ENCODE data around the gene AGK.

AGK gene, protein sequence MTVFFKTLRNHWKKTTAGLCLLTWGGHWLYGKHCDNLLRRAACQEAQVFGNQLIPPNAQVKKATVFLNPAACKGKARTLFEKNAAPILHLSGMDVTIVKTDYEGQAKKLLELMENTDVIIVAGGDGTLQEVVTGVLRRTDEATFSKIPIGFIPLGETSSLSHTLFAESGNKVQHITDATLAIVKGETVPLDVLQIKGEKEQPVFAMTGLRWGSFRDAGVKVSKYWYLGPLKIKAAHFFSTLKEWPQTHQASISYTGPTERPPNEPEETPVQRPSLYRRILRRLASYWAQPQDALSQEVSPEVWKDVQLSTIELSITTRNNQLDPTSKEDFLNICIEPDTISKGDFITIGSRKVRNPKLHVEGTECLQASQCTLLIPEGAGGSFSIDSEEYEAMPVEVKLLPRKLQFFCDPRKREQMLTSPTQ

GRCh38 chr7:141551094-141551781 is at the start of gene AGK:
TSS of gene AGK (plus strand) at chr7:141551410. CDS start at chr7:141555467, 4,057 bp downstream.
- peak within 1 kb of the TSS; percentile 88 for H3K4me3 ChIP-seq (replicated peaks; ENCODE audit: low read depth, low read length)
- DNase-seq (ENCODE audit: low read depth): peak; percentile 79

GRCh38 chr7:141501451-141501850 is 49.8 kb upstream of the AGK start:
- H3K4me3 ChIP-seq (replicated peaks; ENCODE audit: low read depth, low read length): no peak overlapping the region
- no peak for DNase-seq (ENCODE audit: low read depth)
- TF ChIP-seq CTCF (IDR thresholded peaks at IDR 0.05; ENCODE audit: low read length, missing control alignments): no peak

More at GRCh38 chr7:141551094-141551781, at the start of gene AGK:
- no peak for TF ChIP-seq CTCF (IDR thresholded peaks at IDR 0.05; ENCODE audit: low read length, missing control alignments)

- H3K4me3 ChIP-seq (replicated peaks; ENCODE audit: low read depth, low read length): no peak overlapping the region
- no peak for TF ChIP-seq CTCF (IDR thresholded peaks at IDR 0.05; ENCODE audit: low read length, missing control alignments)
- no peak for DNase-seq (ENCODE audit: low read depth)
Measured at GRCh38 chr7:141511316-141511675, 39.9 kb upstream of the AGK start.

GRCh38 chr7:141511676-141512396 is 39.4 kb upstream of the AGK start:
- DNase-seq (ENCODE audit: low read depth): no peak
- no peak overlapping the region for H3K4me3 ChIP-seq (replicated peaks; ENCODE audit: low read depth, low read length)
- TF ChIP-seq CTCF (IDR thresholded peaks at IDR 0.05; ENCODE audit: low read length, missing control alignments): no peak

DNA sequence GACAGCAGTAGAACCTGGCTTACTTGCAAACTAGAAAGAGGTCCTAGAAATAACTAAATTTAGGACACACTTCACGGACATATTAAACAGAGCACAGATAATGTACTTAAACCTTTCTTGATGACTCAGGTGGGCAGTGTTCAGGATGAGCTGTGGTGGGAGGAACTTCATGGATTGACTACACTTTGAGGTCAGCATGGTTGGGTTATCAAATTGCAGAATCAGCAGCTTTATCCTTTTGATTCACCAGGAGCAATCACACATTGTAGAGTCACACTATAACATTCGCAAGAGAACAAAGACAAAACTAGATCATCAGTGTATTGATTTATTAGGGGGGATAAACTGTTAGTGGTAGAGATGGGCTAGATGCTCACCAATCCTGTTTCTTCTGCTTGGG is 38.6 kb upstream of the AGK start:
- DNase-seq (ENCODE audit: low read depth): no peak
- no peak for TF ChIP-seq CTCF (IDR thresholded peaks at IDR 0.05; ENCODE audit: low read length, missing control alignments)
- H3K4me3 ChIP-seq (replicated peaks; ENCODE audit: low read depth, low read length): no peak overlapping the region

DNA sequence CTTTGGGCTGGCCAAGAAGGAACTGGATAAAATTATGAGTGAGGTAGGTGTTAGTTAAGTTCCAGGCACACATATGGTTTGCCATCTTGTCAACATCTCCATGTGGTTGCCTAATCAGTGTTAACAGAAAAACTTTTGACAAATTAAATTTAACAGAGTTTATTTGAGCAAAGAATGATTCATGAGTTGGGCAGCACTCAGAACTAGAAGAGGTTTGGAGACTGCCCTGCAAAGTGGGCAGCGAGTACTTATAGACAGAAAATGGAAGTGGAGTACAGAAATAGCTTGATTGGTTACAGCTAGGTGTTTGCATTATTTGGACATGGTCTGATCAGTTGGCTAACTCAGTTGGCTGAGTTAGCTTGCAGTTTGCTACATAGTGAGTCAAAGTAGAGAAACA is 37.5 kb upstream of the AGK start:
- H3K4me3 ChIP-seq (replicated peaks; ENCODE audit: low read depth, low read length): no peak overlapping the region
- no peak for DNase-seq (ENCODE audit: low read depth)
- TF ChIP-seq CTCF (IDR thresholded peaks at IDR 0.05; ENCODE audit: low read length, missing control alignments): no peak

Measured in fibroblast of pulmonary artery (primary cell).